Astrocyte (in vitro differentiated cells and primary cell): ENCODE results near the gene CAND2. TPM values are rescaled to one million over a fixed set of nuclear protein-coding genes. Genes with fewer than 3 reads are reported as not detected.

Source experiments
- DNase-seq: peaks from one replicate; pipeline ENCODE4 v3.0.0-alpha.2; 2010; ENCODE audit warnings: low read depth
- FAIRE-seq: peaks from 2 replicates; lab custom pipeline; 2011; peaks lifted over from hg19 to GRCh38; lab: Jason Lieb, UNC
- H2AFZ ChIP-seq: 2 replicates; pipeline ENCODE4 v1.6.0; 2012; ENCODE audit warnings: low read depth, low read length, inconsistent platforms
- H3K27ac ChIP-seq: 2 replicates; pipeline ENCODE4 v1.5.1; 2011; ENCODE audit warnings: low read depth, low read length, inconsistent platforms
- H3K27me3 ChIP-seq: 2 replicates; pipeline ENCODE4 v1.6.0; 2011; ENCODE audit warnings: low read length, inconsistent platforms; ENCODE audit not compliant: insufficient read depth
- H3K36me3 ChIP-seq: 2 replicates; pipeline ENCODE4 v1.5.1; 2011; ENCODE audit warnings: low read length, inconsistent platforms; ENCODE audit not compliant: insufficient read depth
- H3K4me1 ChIP-seq: 2 replicates; pipeline ENCODE4 v1.5.1; 2011; ENCODE audit warnings: low read length, inconsistent platforms; ENCODE audit not compliant: insufficient read depth
- H3K4me2 ChIP-seq: 2 replicates; pipeline ENCODE4 v1.6.0; 2012; ENCODE audit warnings: low read length, inconsistent platforms
- H3K4me3 ChIP-seq: 2 replicates; pipeline ENCODE4 v1.5.1; 2011; ENCODE audit warnings: low read depth, mild to moderate bottlenecking, low read length, inconsistent platforms; ENCODE audit not compliant: insufficient read depth
- H3K79me2 ChIP-seq: 2 replicates; pipeline ENCODE4 v1.6.0; 2012; ENCODE audit warnings: mild to moderate bottlenecking, low read length, inconsistent platforms; ENCODE audit not compliant: insufficient read depth
- H3K9ac ChIP-seq: 2 replicates; pipeline ENCODE4 v1.6.0; 2012; ENCODE audit warnings: mild to moderate bottlenecking, low read length, inconsistent platforms
- H3K9me3 ChIP-seq: 2 replicates; pipeline ENCODE4 v1.5.1; 2012; ENCODE audit warnings: low read depth, mild to moderate bottlenecking, low read length, inconsistent platforms; ENCODE audit not compliant: insufficient read depth
- H4K20me1 ChIP-seq: 2 replicates; pipeline ENCODE4 v1.6.0; 2012; ENCODE audit warnings: low read length, inconsistent platforms; ENCODE audit not compliant: insufficient read depth
- H3K27ac Mint-ChIP-seq: one replicate; pipeline ENCODE4 v1.8.0; 2021; ENCODE audit warnings: mild to moderate bottlenecking, mixed read lengths; ENCODE audit not compliant: unreplicated experiment
- H3K27me3 Mint-ChIP-seq: one replicate; pipeline ENCODE4 v1.8.0; 2021; ENCODE audit warnings: low read depth, mixed read lengths; ENCODE audit not compliant: unreplicated experiment
- H3K36me3 Mint-ChIP-seq: one replicate; pipeline ENCODE4 v1.8.0; 2021; ENCODE audit warnings: low read depth, mixed read lengths; ENCODE audit not compliant: unreplicated experiment
- H3K4me1 Mint-ChIP-seq: one replicate; pipeline ENCODE4 v1.8.0; 2021; ENCODE audit warnings: low read depth, mixed read lengths; ENCODE audit not compliant: unreplicated experiment
- H3K4me3 Mint-ChIP-seq: one replicate; pipeline ENCODE4 v1.8.0; 2021; ENCODE audit warnings: mild to moderate bottlenecking, moderate library complexity, mixed read lengths; ENCODE audit not compliant: unreplicated experiment
- H3K9me3 Mint-ChIP-seq: one replicate; pipeline ENCODE4 v1.8.0; 2021; ENCODE audit warnings: mild to moderate bottlenecking, mixed read lengths; ENCODE audit not compliant: unreplicated experiment
- EZH2 ChIP-seq: IDR thresholded peaks from 2 replicates; pipeline ENCODE4 v1.6.1; 2012; ENCODE audit warnings: mild to moderate bottlenecking, low read length, inconsistent platforms; ENCODE audit not compliant: insufficient read depth
- total RNA-seq: library from RNA; stranded (reverse); gene quantifications from 2 replicates; pipeline ENCODE4 v1.2.1, GENCODE V29; 2021
- TF ChIP-seq, protein P1 (sequence below): IDR thresholded peaks from 2 replicates; pipeline ENCODE4 v1.5.1; 2011; ENCODE audit warnings: low read depth, mild to moderate bottlenecking, inconsistent platforms, low read length, moderate library complexity; ENCODE audit not compliant: insufficient read depth

The CAND2 gene
- total RNA-seq, 1 donor from 2014 or later = 4.6 TPM

DNA sequence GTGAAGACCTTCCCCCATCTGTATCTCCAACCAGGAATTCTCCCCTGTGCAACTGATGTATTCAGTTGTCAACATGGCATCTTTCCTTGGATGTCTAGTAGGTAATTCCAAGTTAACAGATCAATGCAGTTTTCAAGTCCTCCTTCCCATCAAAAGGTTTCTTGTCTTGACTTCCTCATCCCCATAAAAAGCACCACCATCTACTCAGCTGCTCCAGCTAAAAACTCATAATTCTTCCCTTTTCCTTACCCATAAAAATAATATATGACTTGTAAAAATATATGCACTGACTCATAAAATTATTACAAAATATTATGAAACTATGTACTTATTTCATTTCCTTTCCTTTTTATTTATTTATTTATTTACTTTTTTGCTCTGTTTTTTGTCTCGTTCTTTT is 5.0 kb upstream of the CAND2 start:
- Histone ChIP-seq H3K36me3 (no peaks in the 10 kb centered on the region), H3K4me3 (no peak overlapping the region), H2AFZ (no peak overlapping the region), H4K20me1 (no peaks in the 10 kb centered on the region), H3K9me3 (no peaks in the 10 kb centered on the region), H3K4me2 (no peak overlapping the region), H3K27ac (no peak overlapping the region), H3K79me2 (no peaks in the 10 kb centered on the region), H3K9ac (no peak overlapping the region), H3K4me1 (peaks cover 5% of the 10 kb centered on the region), H3K27me3 (no peaks in the 10 kb centered on the region)
- TF ChIP-seq EZH2 = no peak
- TF ChIP-seq, protein P1, sequence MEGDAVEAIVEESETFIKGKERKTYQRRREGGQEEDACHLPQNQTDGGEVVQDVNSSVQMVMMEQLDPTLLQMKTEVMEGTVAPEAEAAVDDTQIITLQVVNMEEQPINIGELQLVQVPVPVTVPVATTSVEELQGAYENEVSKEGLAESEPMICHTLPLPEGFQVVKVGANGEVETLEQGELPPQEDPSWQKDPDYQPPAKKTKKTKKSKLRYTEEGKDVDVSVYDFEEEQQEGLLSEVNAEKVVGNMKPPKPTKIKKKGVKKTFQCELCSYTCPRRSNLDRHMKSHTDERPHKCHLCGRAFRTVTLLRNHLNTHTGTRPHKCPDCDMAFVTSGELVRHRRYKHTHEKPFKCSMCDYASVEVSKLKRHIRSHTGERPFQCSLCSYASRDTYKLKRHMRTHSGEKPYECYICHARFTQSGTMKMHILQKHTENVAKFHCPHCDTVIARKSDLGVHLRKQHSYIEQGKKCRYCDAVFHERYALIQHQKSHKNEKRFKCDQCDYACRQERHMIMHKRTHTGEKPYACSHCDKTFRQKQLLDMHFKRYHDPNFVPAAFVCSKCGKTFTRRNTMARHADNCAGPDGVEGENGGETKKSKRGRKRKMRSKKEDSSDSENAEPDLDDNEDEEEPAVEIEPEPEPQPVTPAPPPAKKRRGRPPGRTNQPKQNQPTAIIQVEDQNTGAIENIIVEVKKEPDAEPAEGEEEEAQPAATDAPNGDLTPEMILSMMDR = no peak
- Mint-ChIP-seq H3K27me3 (peaks cover 14% of the 10 kb centered on the region), H3K4me3 (no peak overlapping the region), H3K4me1 (no peaks in the 10 kb centered on the region), H3K9me3 (no peaks in the 10 kb centered on the region), H3K27ac (no peak overlapping the region), H3K36me3 (no peaks in the 10 kb centered on the region)
- no peak for DNase-seq
- FAIRE-seq = no peak

GRCh38 chr3:12793701-12794100 is 2.8 kb upstream of the CAND2 start:
- TF ChIP-seq, protein P1 = no peak
- TF ChIP-seq EZH2 = no peak
- Histone ChIP-seq H3K9me3 (no peaks in the 10 kb centered on the region), H3K27me3 (no peaks in the 10 kb centered on the region), H3K4me1 (peaks cover 5% of the 10 kb centered on the region), H3K27ac (no peak overlapping the region), H4K20me1 (no peaks in the 10 kb centered on the region), H3K79me2 (no peaks in the 10 kb centered on the region), H3K9ac (no peak overlapping the region), H3K4me2 (no peak overlapping the region), H3K36me3 (no peaks in the 10 kb centered on the region), H2AFZ (no peak overlapping the region), H3K4me3 (no peak overlapping the region)
- no peak overlapping the region for H3K4me3 Mint-ChIP-seq
- peaks cover 11% of the 10 kb centered on the region for H3K27me3 Mint-ChIP-seq
- no peaks in the 10 kb centered on the region for H3K4me1 Mint-ChIP-seq
- FAIRE-seq = no peak
- no peak overlapping the region for H3K27ac Mint-ChIP-seq
- H3K36me3 Mint-ChIP-seq = no peaks in the 10 kb centered on the region
- DNase-seq = no peak
- no peaks in the 10 kb centered on the region for H3K9me3 Mint-ChIP-seq

DNA sequence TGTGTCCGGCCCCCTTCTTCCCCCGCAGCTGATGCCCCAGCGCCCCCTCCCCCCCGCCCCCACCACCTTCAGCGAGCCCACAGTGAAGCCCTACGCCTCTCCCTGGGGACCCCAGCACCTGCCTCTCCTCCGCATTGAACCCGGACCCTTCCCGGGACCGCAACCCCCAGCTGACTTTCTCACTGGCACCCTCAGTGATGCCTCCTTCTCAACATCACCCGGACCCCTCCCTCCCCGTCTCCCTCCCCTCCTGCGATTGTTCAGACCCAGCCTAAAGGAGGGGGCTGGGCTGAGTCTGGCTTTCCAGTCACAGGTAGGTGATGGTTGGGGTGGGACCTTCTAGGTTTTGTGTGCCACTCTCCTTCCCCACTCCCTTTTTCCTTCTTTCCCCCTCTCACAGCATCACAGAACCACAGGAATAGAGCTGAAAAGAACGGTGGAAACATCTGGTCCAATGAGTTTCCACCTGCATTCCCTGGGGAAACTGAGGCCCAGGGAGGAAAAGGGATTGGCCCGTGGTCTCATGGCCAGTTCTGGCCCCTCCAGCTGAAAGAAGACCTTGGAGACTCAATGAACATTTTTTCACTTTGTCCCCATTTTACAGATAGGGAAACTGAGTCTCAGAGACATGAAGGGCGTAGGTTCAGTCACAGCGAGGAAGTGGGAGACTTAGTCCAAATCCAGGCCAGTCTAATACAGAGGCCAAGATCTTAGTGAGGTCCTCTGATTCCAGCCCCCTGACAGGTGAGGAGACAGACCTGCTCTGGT is 828 bp downstream of the CAND2 start:
- peak overlapping the region; percentile 97 for H3K4me2 ChIP-seq
- H3K27ac ChIP-seq = no peak overlapping the region
- FAIRE-seq = no peak
- Mint-ChIP-seq H3K27me3 (peaks cover 10% of the 10 kb centered on the region), H3K4me3 (peak overlapping the region; percentile 83), H3K9me3 (no peaks in the 10 kb centered on the region), H3K27ac (no peak overlapping the region), H3K36me3 (no peaks in the 10 kb centered on the region), H3K4me1 (no peaks in the 10 kb centered on the region)
- no peaks in the 10 kb centered on the region for H4K20me1 ChIP-seq
- H3K79me2 ChIP-seq = no peaks in the 10 kb centered on the region
- H3K9me3 ChIP-seq = no peaks in the 10 kb centered on the region
- no peak overlapping the region for H2AFZ ChIP-seq
- no peaks in the 10 kb centered on the region for H3K36me3 ChIP-seq
- no peak for TF ChIP-seq EZH2
- TF ChIP-seq, protein P1 = no peak
- peak overlapping the region; percentile 67 for H3K4me3 ChIP-seq
- no peak for DNase-seq
- no peaks in the 10 kb centered on the region for H3K27me3 ChIP-seq
- no peak overlapping the region for H3K9ac ChIP-seq
- H3K4me1 ChIP-seq = peaks cover 5% of the 10 kb centered on the region
